ENCODE measurements around the gene TAS1R2.

- TF ChIP-seq CTCF (IDR thresholded peaks at IDR 0.05 in 8 of 11, conservative IDR thresholded peaks at IDR 0.05 in 3 of 11) (no peak), POLR2A (IDR thresholded peaks at IDR 0.05) (no peak), POLR2AphosphoS5 (IDR thresholded peaks at IDR 0.05) (no peak)
Measured at GRCh38 chr1:18816808-18817207, 42.7 kb downstream of the TAS1R2 start.
